IMR-90 (cell line): ENCODE measurements around the gene OSER1. TPM values are rescaled to one million over a fixed set of nuclear protein-coding genes. Genes with fewer than 3 reads are reported as not detected.

Experiments
- ATAC-seq: fragments of 200-7000 bp; cut with Tn5 transposase; 2 replicates; pipeline ENCODE4 v1.9.1; 2020; ENCODE audit warnings: low read depth, mild to moderate bottlenecking, moderate library complexity
- BruUV-seq: library from RNA; stranded (reverse); fragments of 400-500 nt; replicated peaks from 2 replicates; lab custom pipeline; 2021; lab: Mats Ljungman, UMichigan
- CTCF ChIA-PET: fragments of 300-600 bp; formaldehyde crosslinking; extraction: SDS; loops from one replicate; lab custom pipeline; 2021; ENCODE audit warnings: antibody characterized with exemption; lab: Yijun Ruan, JAX
- POLR2A ChIA-PET: fragments of 300-600 bp; sonication (Branson Sonifier 250); formaldehyde crosslinking; loops from one replicate; lab custom pipeline; 2022; ENCODE audit warnings: antibody characterized with exemption; ENCODE audit not compliant: unreplicated experiment; lab: Charles Lee
- DNase-seq: peaks from one replicate; pipeline ENCODE4 v3.0.0; 2013
- H2AFZ ChIP-seq: replicated peaks from 2 replicates; pipeline ENCODE3; 2013; ENCODE audit warnings: low read length, mild to moderate bottlenecking; ENCODE audit not compliant: poor library complexity
- H2AK5ac ChIP-seq: 2 replicates; pipeline ENCODE4 v1.6.1; 2013; ENCODE audit warnings: low read depth, low read length, inconsistent platforms
- H2AK9ac ChIP-seq: replicated peaks from 2 replicates; pipeline ENCODE3; 2013; ENCODE audit warnings: mild to moderate bottlenecking, low read depth, low read length, moderate library complexity; ENCODE audit not compliant: poor library complexity
- H2BK120ac ChIP-seq: 2 replicates; pipeline ENCODE4 v1.6.1; 2013; ENCODE audit warnings: low read depth, low read length, inconsistent platforms
- H2BK15ac ChIP-seq: 3 replicates; pipeline ENCODE4 v1.6.1; 2013; ENCODE audit warnings: low read depth, low read length, inconsistent platforms
- H2BK20ac ChIP-seq: 2 replicates; pipeline ENCODE4 v1.6.1; 2013; ENCODE audit warnings: low read depth, mild to moderate bottlenecking, inconsistent platforms, low read length, moderate library complexity
- H2BK5ac ChIP-seq: 2 replicates; pipeline ENCODE4 v1.6.1; 2013; ENCODE audit warnings: mild to moderate bottlenecking, low read depth, low read length, inconsistent platforms; ENCODE audit not compliant: poor library complexity, severe bottlenecking
- H3K14ac ChIP-seq: replicated peaks from 2 replicates; pipeline ENCODE4 v1.6.1; 2013; ENCODE audit warnings: low read depth, low read length, inconsistent platforms
- H3K18ac ChIP-seq: 2 replicates; pipeline ENCODE4 v1.6.1; 2013; ENCODE audit warnings: low read depth, low read length, control low read depth
- H3K23ac ChIP-seq: 2 replicates; pipeline ENCODE4 v1.6.1; 2013; ENCODE audit warnings: low read depth, low read length, inconsistent platforms
- H3K27ac ChIP-seq: 2 replicates; pipeline ENCODE4 v1.5.1; 2013; ENCODE audit warnings: mild to moderate bottlenecking, control low read depth, low read length; ENCODE audit not compliant: insufficient read depth
- H3K27me3 ChIP-seq: 2 replicates; pipeline ENCODE4 v1.6.1; 2013; ENCODE audit warnings: low read length; ENCODE audit not compliant: control insufficient read depth, insufficient read depth
- H3K36me3 ChIP-seq: 2 replicates; pipeline ENCODE4 v1.6.1; 2013; ENCODE audit warnings: low read length, mixed read lengths; ENCODE audit not compliant: control insufficient read depth, insufficient read depth
- H3K4ac ChIP-seq: 2 replicates; pipeline ENCODE4 v1.6.1; 2013; ENCODE audit warnings: low read depth, low read length, inconsistent platforms
- H3K4me1 ChIP-seq: 2 replicates; pipeline ENCODE4 v1.6.1; 2013; ENCODE audit warnings: low read length, mixed read lengths; ENCODE audit not compliant: control insufficient read depth, insufficient read depth
- H3K4me2 ChIP-seq: 2 replicates; pipeline ENCODE4 v1.6.1; 2013; ENCODE audit warnings: low read depth, mild to moderate bottlenecking, control low read depth, low read length, moderate library complexity
- H3K4me3 ChIP-seq: 2 replicates; pipeline ENCODE4 v1.5.1; 2013; ENCODE audit warnings: low read depth, mild to moderate bottlenecking, control low read depth, low read length, moderate library complexity; ENCODE audit not compliant: insufficient read depth
- H3K56ac ChIP-seq: 2 replicates; pipeline ENCODE4 v1.6.1; 2013; ENCODE audit warnings: low read length, inconsistent platforms; ENCODE audit not compliant: insufficient read depth; ENCODE audit errors: extremely low read depth
- H3K79me1 ChIP-seq, 2 experiments: 2 replicates each; pipeline ENCODE4 v1.6.1; 2013; ENCODE audit warnings: low read length in 2 of 2, inconsistent platforms in 1 of 2, low read depth in 1 of 2
- H3K9ac ChIP-seq: 2 replicates; pipeline ENCODE4 v1.6.1; 2013; ENCODE audit warnings: low read depth, low read length, control low read depth
- H3K9me1 ChIP-seq: 2 replicates; pipeline ENCODE4 v1.6.1; 2013; ENCODE audit warnings: low read length, inconsistent platforms; ENCODE audit not compliant: insufficient read depth
- H3K9me3 ChIP-seq: 2 replicates; pipeline ENCODE4 v1.6.1; 2013; ENCODE audit warnings: low read length; ENCODE audit not compliant: control insufficient read depth, insufficient read depth
- H4K20me1 ChIP-seq: 2 replicates; pipeline ENCODE4 v1.6.1; 2013; ENCODE audit warnings: low read length, inconsistent platforms; ENCODE audit not compliant: insufficient read depth
- H4K5ac ChIP-seq: 2 replicates; pipeline ENCODE4 v1.6.1; 2013; ENCODE audit warnings: mild to moderate bottlenecking, low read depth, low read length, control low read depth
- H4K8ac ChIP-seq, 2 experiments: 2 replicates each; pipeline ENCODE4 v1.6.1; 2013; ENCODE audit warnings: low read depth in 2 of 2, low read length in 2 of 2, control low read depth in 1 of 2, inconsistent platforms in 1 of 2
- H4K91ac ChIP-seq: 2 replicates; pipeline ENCODE4 v1.6.1; 2013; ENCODE audit warnings: low read depth, low read length, inconsistent platforms; ENCODE audit not compliant: insufficient read depth
- CHD1 ChIP-seq: IDR thresholded peaks from 2 replicates; pipeline ENCODE4 v1.6.1; 2012; ENCODE audit warnings: low read depth, low read length, improper control_type of control experiment
- CTCF ChIP-seq: conservative IDR thresholded peaks from 2 replicates; pipeline ENCODE4 v1.5.1; 2012; ENCODE audit warnings: mild to moderate bottlenecking, low read depth, low read length, improper control_type of control experiment
- FOS ChIP-seq: fragments of 150-350 bp; IDR thresholded peaks from 2 replicates; pipeline ENCODE4 v1.6.1; 2016; ENCODE audit warnings: low read depth, low read length
- MAZ ChIP-seq: IDR thresholded peaks from 2 replicates; pipeline ENCODE4 v1.6.1; 2012; ENCODE audit warnings: low read depth, mild to moderate bottlenecking, low read length, improper control_type of control experiment, moderate library complexity, borderline replicate concordance
- MXI1 ChIP-seq: IDR thresholded peaks from 2 replicates; pipeline ENCODE4 v1.6.1; 2012; ENCODE audit warnings: low read depth, mild to moderate bottlenecking, low read length, moderate library complexity, borderline replicate concordance
- POLR2A ChIP-seq: IDR thresholded peaks from 2 replicates; pipeline ENCODE4 v1.6.1; 2012; ENCODE audit warnings: mild to moderate bottlenecking, low read depth, low read length
- RAD21 ChIP-seq: IDR thresholded peaks from 2 replicates; pipeline ENCODE4 v1.6.1; 2012; ENCODE audit warnings: low read length, improper control_type of control experiment
- RCOR1 ChIP-seq: IDR thresholded peaks from 2 replicates; pipeline ENCODE4 v1.6.1; 2012; ENCODE audit warnings: mild to moderate bottlenecking, low read length, improper control_type of control experiment; ENCODE audit not compliant: insufficient replicate concordance
- RFX5 ChIP-seq: IDR thresholded peaks from 2 replicates; pipeline ENCODE4 v1.8.0; 2012; ENCODE audit warnings: low read depth, mild to moderate bottlenecking, low read length, moderate library complexity
- SMC3 ChIP-seq: fragments of 150-350 bp; IDR thresholded peaks from 2 replicates; pipeline ENCODE4 v1.6.1; 2016; ENCODE audit warnings: low read depth, mild to moderate bottlenecking, antibody characterized with exemption, low read length, moderate library complexity
- WGBS, 2 experiments: methylation state at CpG; one replicate each; pipeline versions ENCODE4 v1.1.5 to v1.1.7; 2013; ENCODE audit warnings: missing lambda C conversion rate in 2 of 2; ENCODE audit not compliant: insufficient read length in 1 of 2; ENCODE audit errors: extremely low coverage in 2 of 2; 5-methylcytosine and 5-hydroxymethylcytosine counted together
- dilution Hi-C: fragments of 300-500 bp; cut with HindIII; formaldehyde crosslinking; loops from one replicate; pipeline ENCODE4 v1.14.3; 2018; ENCODE audit warnings: low sequenced_read_pairs; ENCODE audit not compliant: unreplicated experiment
- in situ Hi-C: fragments of 300-500 bp; cut with MboI; formaldehyde crosslinking; loops from 3 replicates; pipeline ENCODE4 v1.14.3; 2019; ENCODE audit warnings: low sequenced_read_pairs, inconsistent platforms, mixed read lengths
- intact Hi-C: fragments of 100-400 bp; cut with micrococcal nuclease; formaldehyde crosslinking; loops from 2 replicates; pipeline ENCODE4 v1.10.0; 2022
- polyA plus RNA-seq, 3 experiments: library from polyadenylated mRNA; depleted of rRNA; stranded (reverse); fragments of >200 nt; gene quantifications; 2 replicates each; pipeline ENCODE4 v1.2.3, GENCODE V29; 2012; ENCODE audit warnings: low replicate concordance in 1 of 3
- total RNA-seq: library from RNA; depleted of rRNA; stranded (reverse); fragments of >200 nt; gene quantifications from 2 replicates; pipeline ENCODE4 v1.2.3, GENCODE V29; 2012
- TF ChIP-seq, protein P1 (sequence below): fragments of 150-350 bp; IDR thresholded peaks from 2 replicates; pipeline ENCODE4 v1.6.1; 2017; ENCODE audit warnings: mild to moderate bottlenecking, antibody characterized with exemption, low read length, low read depth
- TF ChIP-seq, protein P2 (sequence below): fragments of 150-350 bp; IDR thresholded peaks from 2 replicates; pipeline ENCODE4 v1.6.1; 2016; ENCODE audit warnings: low read depth, mild to moderate bottlenecking, low read length, moderate library complexity, borderline replicate concordance

Gene OSER1
- total and polyA plus RNA-seq, 2 of the 4 experiments (the other 2 are of a cell fraction), result 32.6 to 70.6 TPM

DNA sequence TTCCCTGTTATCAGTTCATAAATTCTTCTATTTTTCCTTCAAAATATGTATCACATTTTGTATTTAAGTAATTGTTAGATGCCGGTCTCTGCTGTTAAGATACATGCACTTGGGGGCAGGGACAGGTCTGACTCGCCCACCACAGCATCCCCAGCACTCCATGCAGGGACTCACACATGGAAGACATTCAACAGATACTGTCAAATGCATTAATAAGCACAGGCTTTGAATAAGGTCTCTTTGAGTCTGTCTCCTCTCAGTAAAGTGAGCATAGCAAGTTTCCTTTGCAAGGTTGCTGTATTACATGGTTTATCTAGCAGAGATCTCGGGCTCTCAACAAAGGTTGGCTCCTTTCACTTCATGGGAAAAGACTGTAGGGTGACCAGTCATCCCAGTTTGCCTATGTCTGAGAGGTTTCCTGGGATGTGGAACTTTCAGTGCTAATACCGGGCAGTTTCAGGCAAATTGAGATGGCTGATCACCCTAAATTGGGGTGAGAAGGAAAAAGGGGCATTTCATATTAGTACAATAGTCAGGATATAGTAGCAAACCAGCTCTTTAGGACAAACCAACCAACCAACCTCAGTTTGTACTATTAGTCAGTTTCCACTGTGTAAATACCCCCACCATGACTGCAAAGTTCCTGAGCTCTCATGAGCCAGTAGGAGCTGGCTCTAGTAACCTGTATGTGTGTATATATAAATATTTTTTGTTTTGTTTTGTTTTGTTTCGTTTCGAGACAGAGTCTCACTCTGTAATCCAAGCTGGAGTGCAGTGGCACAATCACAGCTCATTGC is 38.6 kb downstream of the OSER1 start:
- dilution Hi-C loops (no loop called here), in situ Hi-C loops (no loop called here), intact Hi-C loops (no loop called here)
- H3K9me3 ChIP-seq, result no peaks in the 10 kb centered on the region
- no peak overlapping the region for H3K18ac ChIP-seq
- ChIA-PET CTCF (no interaction called here), POLR2A (no interaction called here)
- no peak overlapping the region for H3K14ac ChIP-seq
- no peak for TF ChIP-seq MXI1
- TF ChIP-seq, protein P1, sequence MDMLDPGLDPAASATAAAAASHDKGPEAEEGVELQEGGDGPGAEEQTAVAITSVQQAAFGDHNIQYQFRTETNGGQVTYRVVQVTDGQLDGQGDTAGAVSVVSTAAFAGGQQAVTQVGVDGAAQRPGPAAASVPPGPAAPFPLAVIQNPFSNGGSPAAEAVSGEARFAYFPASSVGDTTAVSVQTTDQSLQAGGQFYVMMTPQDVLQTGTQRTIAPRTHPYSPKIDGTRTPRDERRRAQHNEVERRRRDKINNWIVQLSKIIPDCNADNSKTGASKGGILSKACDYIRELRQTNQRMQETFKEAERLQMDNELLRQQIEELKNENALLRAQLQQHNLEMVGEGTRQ, result no peak
- no peak for TF ChIP-seq CTCF
- TF ChIP-seq RAD21, result no peak
- no peak for TF ChIP-seq POLR2A
- no peak for TF ChIP-seq CHD1
- TF ChIP-seq RCOR1, result no peak
- TF ChIP-seq MAZ, result no peak
- no peak for TF ChIP-seq FOS
- no peak for TF ChIP-seq SMC3
- TF ChIP-seq, protein P2, sequence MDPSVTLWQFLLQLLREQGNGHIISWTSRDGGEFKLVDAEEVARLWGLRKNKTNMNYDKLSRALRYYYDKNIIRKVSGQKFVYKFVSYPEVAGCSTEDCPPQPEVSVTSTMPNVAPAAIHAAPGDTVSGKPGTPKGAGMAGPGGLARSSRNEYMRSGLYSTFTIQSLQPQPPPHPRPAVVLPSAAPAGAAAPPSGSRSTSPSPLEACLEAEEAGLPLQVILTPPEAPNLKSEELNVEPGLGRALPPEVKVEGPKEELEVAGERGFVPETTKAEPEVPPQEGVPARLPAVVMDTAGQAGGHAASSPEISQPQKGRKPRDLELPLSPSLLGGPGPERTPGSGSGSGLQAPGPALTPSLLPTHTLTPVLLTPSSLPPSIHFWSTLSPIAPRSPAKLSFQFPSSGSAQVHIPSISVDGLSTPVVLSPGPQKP, result no peak
- no peak for TF ChIP-seq RFX5
- no peak overlapping the region for H3K23ac ChIP-seq
- no peak overlapping the region for H2BK15ac ChIP-seq
- ATAC-seq, result no peak
- H3K79me1 ChIP-seq, result peaks cover 0 to 3% of the 10 kb centered on the region in 2 experiments; a peak in 2 of 4 replicates
- no peaks in the 10 kb centered on the region; the same call in 1 of the 2 replicates for H3K27me3 ChIP-seq
- H2AK9ac ChIP-seq, result no peak overlapping the region
- no peak overlapping the region for H2AK5ac ChIP-seq
- no peaks in the 10 kb centered on the region for H4K20me1 ChIP-seq
- 80% methylated on average over 1 of the region's 6 CpGs; no CpG with 5 or more reads in 1 of the 2 experiments for WGBS, 2 experiments
- no peak overlapping the region for H4K5ac ChIP-seq
- H2BK120ac ChIP-seq, result no peak overlapping the region
- H3K9ac ChIP-seq, result no peak overlapping the region
- H3K4me2 ChIP-seq, result no peak overlapping the region
- no peak overlapping the region for H4K91ac ChIP-seq
- H3K36me3 ChIP-seq, result no peaks in the 10 kb centered on the region
- no peak overlapping the region for H2BK5ac ChIP-seq
- BruUV-seq, result no TSS peak
- H3K4ac ChIP-seq, result no peak overlapping the region
- H3K4me3 ChIP-seq, result no peak overlapping the region
- H4K8ac ChIP-seq, result no peak overlapping the region
- peaks cover 10% of the 10 kb centered on the region for H3K9me1 ChIP-seq
- no peak overlapping the region for H2BK20ac ChIP-seq
- no peak overlapping the region for H3K27ac ChIP-seq
- no peak overlapping the region for H2AFZ ChIP-seq
- no peak overlapping the region for H3K56ac ChIP-seq
- no peaks in the 10 kb centered on the region for H3K4me1 ChIP-seq
- no peak for DNase-seq
